OCI-LY7 (cell line): ENCODE data around the gene KRR1. TPM values are rescaled to one million over a fixed set of nuclear protein-coding genes. Genes with fewer than 3 reads are reported as not detected.
A peak's percentile ranks its signal among the peaks of the same experiment; 100 is the strongest.
"Not testable (repeated sequence)": the region's sequence is repeated elsewhere in the genome, so short reads cannot be mapped to it uniquely, and the experiment has no call there.

ENCODE experiments used
- BruUV-seq: library from RNA; stranded (reverse); fragments of 400-500 nt; replicated peaks from 2 replicates; lab custom pipeline; 2021; lab: Mats Ljungman, UMichigan
- CTCF ChIA-PET: fragments of 300-600 bp; sonication (Branson Sonifier 250); formaldehyde crosslinking; loops from one replicate; lab custom pipeline; 2022; ENCODE audit warnings: antibody characterized with exemption; ENCODE audit not compliant: unreplicated experiment; lab: Charles Lee
- POLR2A ChIA-PET: fragments of 300-600 bp; sonication (Branson Sonifier 250); formaldehyde crosslinking; loops from one replicate; lab custom pipeline; 2022; ENCODE audit warnings: antibody characterized with exemption; lab: Charles Lee
- DNase-seq: peaks from one replicate; pipeline ENCODE4 v3.0.0-alpha.2; 2015; ENCODE audit warnings: low spot score
- H2AFZ ChIP-seq: fragments of 200-600 bp; sonication (generic), shearing (Covaris generic); 2 replicates; pipeline ENCODE4 v1.6.1; 2014; ENCODE audit warnings: mild to moderate bottlenecking, antibody characterized with exemption, low read length, moderate library complexity
- H3K27ac ChIP-seq: fragments of 200-600 bp; sonication (generic); 2 replicates; pipeline ENCODE4 v1.5.1; 2014; ENCODE audit warnings: mixed run types, low read depth, mild to moderate bottlenecking, moderate library complexity, low read length, inconsistent platforms; ENCODE audit not compliant: poor library complexity, severe bottlenecking
- H3K36me3 ChIP-seq: fragments of 200-600 bp; sonication (generic); 2 replicates; pipeline ENCODE4 v1.6.1; 2014; ENCODE audit warnings: mild to moderate bottlenecking, antibody characterized with exemption, low read length, moderate library complexity, mixed read lengths; ENCODE audit not compliant: insufficient read depth
- H3K4me1 ChIP-seq: fragments of 200-600 bp; sonication (generic); 2 replicates; pipeline ENCODE4 v1.5.1; 2014; ENCODE audit warnings: mild to moderate bottlenecking, low read length; ENCODE audit not compliant: insufficient read depth, poor library complexity, severe bottlenecking
- H3K4me2 ChIP-seq: fragments of 200-600 bp; sonication (generic); 2 replicates; pipeline ENCODE4 v1.6.1; 2014; ENCODE audit warnings: mild to moderate bottlenecking, low read length
- H3K4me3 ChIP-seq: fragments of 200-600 bp; sonication (generic); 2 replicates; pipeline ENCODE4 v1.5.1; 2014; ENCODE audit warnings: mild to moderate bottlenecking, low read depth, low read length; ENCODE audit not compliant: poor library complexity, severe bottlenecking
- H3K79me2 ChIP-seq: fragments of 200-600 bp; sonication (generic); 2 replicates; pipeline ENCODE4 v1.6.1; 2016; ENCODE audit warnings: low read depth, mild to moderate bottlenecking, low read length, moderate library complexity, mixed read lengths; ENCODE audit not compliant: insufficient read depth
- H3K9me2 ChIP-seq: fragments of 200-600 bp; sonication (generic); 2 replicates; pipeline ENCODE4 v1.6.1; 2016; ENCODE audit warnings: mild to moderate bottlenecking, low read length, mixed read lengths; ENCODE audit not compliant: insufficient read depth
- H3K9me3 ChIP-seq: fragments of 200-600 bp; sonication (generic); 2 replicates; pipeline ENCODE4 v1.6.1; 2014; ENCODE audit warnings: mild to moderate bottlenecking, mixed run types, low read length, mixed read lengths
- H4K20me1 ChIP-seq: fragments of 200-600 bp; sonication (generic); 2 replicates; pipeline ENCODE4 v1.6.1; 2014; ENCODE audit warnings: mild to moderate bottlenecking, antibody characterized with exemption, low read length, moderate library complexity, mixed read lengths; ENCODE audit not compliant: insufficient read depth
- EZH2phosphoT487 ChIP-seq: fragments of 200-600 bp; sonication (generic); IDR thresholded peaks from 2 replicates; pipeline ENCODE4 v1.6.1; 2018; ENCODE audit warnings: low read depth, borderline replicate concordance, mild to moderate bottlenecking, mixed run types, antibody characterized with exemption, low read length, moderate library complexity, mixed read lengths
- intact Hi-C: fragments of 100-400 bp; cut with micrococcal nuclease; formaldehyde crosslinking; loops from one replicate; pipeline ENCODE4 v1.10.0; 2022; ENCODE audit not compliant: unreplicated experiment
- total RNA-seq, 2 experiments: library from RNA; depleted of rRNA in 1 of 2; stranded (reverse); fragments of >200 nt in 1 of 2; shearing (Covaris generic) in 1 of 2; gene quantifications; 2 replicates each; pipeline ENCODE4 v1.2.3, GENCODE V29; 2014 to 2022
- TF ChIP-seq, protein P1 (sequence below): fragments of 200-600 bp; sonication (generic); conservative IDR thresholded peaks from 2 replicates; pipeline ENCODE4 v1.5.1; 2014; ENCODE audit warnings: mild to moderate bottlenecking, antibody characterized with exemption, low read length, moderate library complexity, mixed read lengths

Gene KRR1
- total RNA-seq, 2 experiments from 2014 or later, result 44.0 to 78.0 TPM

DNA sequence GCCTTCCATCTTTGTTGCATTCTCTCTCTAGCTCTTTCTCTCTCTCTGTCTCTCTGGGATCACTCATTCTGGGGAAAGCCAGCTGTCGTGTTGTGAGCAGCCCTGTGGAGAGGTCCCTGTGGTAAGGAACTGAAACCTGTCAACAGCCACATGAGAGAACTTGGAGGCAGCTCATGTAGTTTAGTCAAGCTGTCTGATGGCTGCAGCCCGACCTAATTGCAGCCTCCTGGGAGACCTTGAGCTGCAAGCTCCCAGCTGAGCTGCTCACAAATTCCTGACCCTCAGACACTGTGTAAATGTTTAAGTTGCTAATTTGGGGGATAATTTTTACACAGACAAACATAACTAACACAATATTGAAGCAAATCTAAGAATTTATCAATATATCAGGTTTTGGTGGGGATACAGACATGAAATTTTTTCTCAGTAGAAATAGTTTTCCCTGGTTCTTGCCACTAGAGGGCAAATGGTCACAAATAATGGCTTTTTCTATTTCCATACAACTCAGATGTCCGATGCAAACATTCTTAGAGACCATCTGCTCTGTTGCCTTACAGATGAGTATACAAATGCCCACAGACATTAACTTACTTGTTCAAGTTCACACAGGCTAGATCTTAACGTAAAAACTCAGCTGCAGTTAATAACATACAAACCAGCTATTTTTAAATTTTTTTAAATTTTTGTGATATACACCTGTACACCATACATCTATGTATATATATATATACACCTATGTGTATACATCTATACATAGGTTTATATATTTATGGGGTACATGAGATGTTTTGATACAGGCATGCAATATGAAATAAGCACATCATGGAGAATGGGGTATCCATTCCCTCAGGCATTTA lies 15.5 kb upstream of the KRR1 start:
- intact Hi-C loops, result loop anchor here (1.0 to 10.0 kb wide), 7 partner anchors 235 to 1058 kb away; partner anchors contain the start of genes BBS10 and PHLDA1
- no peaks in the 10 kb centered on the region for H3K79me2 ChIP-seq
- peaks cover 30% of the 10 kb centered on the region for H3K4me1 ChIP-seq
- POLR2A ChIA-PET, result interaction anchor here (0.6 to 1.2 kb wide), 9 partner anchors 9 to 1060 kb away, joined by 3 to 5 read pairs (median 3); partner anchors contain the start of gene PHLDA1
- peak overlapping the region; percentile 36 for H3K4me2 ChIP-seq
- H3K4me3 ChIP-seq, result peak overlapping the region; percentile 17
- no peaks in the 10 kb centered on the region for H3K9me3 ChIP-seq
- no peak overlapping the region for H2AFZ ChIP-seq
- TF ChIP-seq, protein P1, sequence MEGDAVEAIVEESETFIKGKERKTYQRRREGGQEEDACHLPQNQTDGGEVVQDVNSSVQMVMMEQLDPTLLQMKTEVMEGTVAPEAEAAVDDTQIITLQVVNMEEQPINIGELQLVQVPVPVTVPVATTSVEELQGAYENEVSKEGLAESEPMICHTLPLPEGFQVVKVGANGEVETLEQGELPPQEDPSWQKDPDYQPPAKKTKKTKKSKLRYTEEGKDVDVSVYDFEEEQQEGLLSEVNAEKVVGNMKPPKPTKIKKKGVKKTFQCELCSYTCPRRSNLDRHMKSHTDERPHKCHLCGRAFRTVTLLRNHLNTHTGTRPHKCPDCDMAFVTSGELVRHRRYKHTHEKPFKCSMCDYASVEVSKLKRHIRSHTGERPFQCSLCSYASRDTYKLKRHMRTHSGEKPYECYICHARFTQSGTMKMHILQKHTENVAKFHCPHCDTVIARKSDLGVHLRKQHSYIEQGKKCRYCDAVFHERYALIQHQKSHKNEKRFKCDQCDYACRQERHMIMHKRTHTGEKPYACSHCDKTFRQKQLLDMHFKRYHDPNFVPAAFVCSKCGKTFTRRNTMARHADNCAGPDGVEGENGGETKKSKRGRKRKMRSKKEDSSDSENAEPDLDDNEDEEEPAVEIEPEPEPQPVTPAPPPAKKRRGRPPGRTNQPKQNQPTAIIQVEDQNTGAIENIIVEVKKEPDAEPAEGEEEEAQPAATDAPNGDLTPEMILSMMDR, result peak; percentile 96
- TF ChIP-seq EZH2phosphoT487, result no peak
- BruUV-seq, result no TSS peak
- H3K9me2 ChIP-seq, result no peaks in the 10 kb centered on the region
- DNase-seq, result peak; percentile 86
- H3K36me3 ChIP-seq, result no peaks in the 10 kb centered on the region
- H4K20me1 ChIP-seq, result no peaks in the 10 kb centered on the region
- peak overlapping the region; percentile 20 for H3K27ac ChIP-seq
- CTCF ChIA-PET, result interaction anchor here (1.0 to 1.7 kb wide), 6 partner anchors 8 to 510 kb away, joined by 3 to 6 read pairs (median 4); partner anchors contain the start of gene PHLDA1

DNA sequence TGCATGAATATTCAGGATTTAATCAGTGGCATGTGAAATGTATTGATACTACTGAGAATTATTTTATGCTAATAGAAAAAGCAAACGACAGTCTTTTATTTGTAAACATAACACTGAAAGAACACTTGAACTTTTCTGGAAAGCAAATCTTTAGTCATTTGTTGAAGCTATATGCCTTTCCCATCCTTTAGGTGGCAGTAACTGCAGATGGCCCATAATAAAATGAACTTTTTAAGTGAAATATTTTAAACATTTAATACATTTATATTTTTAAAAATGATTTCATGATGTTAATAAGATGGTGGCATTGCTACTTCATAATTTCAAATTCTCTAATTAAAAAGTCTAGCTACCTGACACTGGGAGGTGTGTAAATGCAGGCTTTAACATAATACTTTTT lies 13.9 kb upstream of the KRR1 start:
- ChIA-PET CTCF (no interaction called here), POLR2A (interaction anchor here (0.6 to 0.9 kb wide), 4 partner anchors 22 to 569 kb away, joined by 3 to 5 read pairs (median 4); no protein-coding TSS in a partner anchor)
- H3K4me3 ChIP-seq, result no peak overlapping the region
- H3K4me1 ChIP-seq, result peaks cover 30% of the 10 kb centered on the region
- H3K9me3 ChIP-seq, result no peaks in the 10 kb centered on the region
- H3K4me2 ChIP-seq, result no peak overlapping the region
- no peaks in the 10 kb centered on the region for H4K20me1 ChIP-seq
- no peaks in the 10 kb centered on the region for H3K79me2 ChIP-seq
- peak; percentile 13 for DNase-seq
- no TSS peak for BruUV-seq
- TF ChIP-seq EZH2phosphoT487, result no peak
- TF ChIP-seq, protein P1, result peak; percentile 68
- no peak overlapping the region for H2AFZ ChIP-seq
- no peaks in the 10 kb centered on the region for H3K36me3 ChIP-seq
- no peak overlapping the region for H3K27ac ChIP-seq
- intact Hi-C loops, result loop anchor here (5.0 to 10.0 kb wide), 5 partner anchors 237 to 1060 kb away; partner anchors contain the start of gene BBS10
- H3K9me2 ChIP-seq, result no peaks in the 10 kb centered on the region

DNA sequence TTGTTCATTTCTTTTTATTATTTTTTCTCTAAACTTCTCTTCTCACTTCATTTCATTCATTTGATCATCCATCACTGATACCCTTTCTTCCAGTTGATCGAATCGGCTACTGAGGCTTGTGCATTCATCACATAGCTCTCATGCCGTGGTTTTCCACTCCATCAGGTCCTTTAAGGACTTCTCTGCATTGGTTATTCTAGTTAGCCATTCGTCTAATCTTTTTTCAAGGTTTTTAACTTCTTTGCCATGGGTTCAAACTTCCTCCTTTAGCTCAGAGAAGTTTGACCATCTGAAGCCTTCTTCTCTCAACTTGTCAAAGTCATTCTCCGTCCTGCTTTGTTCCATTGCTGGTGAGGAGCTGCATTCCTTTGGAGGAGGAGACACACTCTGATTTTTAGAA lies 10.7 kb upstream of the KRR1 start:
- H3K36me3 ChIP-seq, H3K79me2 ChIP-seq, H3K27ac ChIP-seq, POLR2A ChIA-PET, BruUV-seq, DNase-seq, H3K9me2 ChIP-seq, H3K4me3 ChIP-seq, H3K9me3 ChIP-seq, H3K4me2 ChIP-seq, H2AFZ ChIP-seq, CTCF ChIA-PET, H4K20me1 ChIP-seq: not testable (repeated sequence)
- H3K4me1 ChIP-seq, result peaks cover 15% of the 10 kb centered on the region
- intact Hi-C loops, result loop anchor here (10.0 kb wide), 2 partner anchors 933 to 1063 kb away; no protein-coding TSS in a partner anchor

GRCh38 chr12:75521224-75521623 lies 9.8 kb upstream of the KRR1 start:
- CTCF ChIA-PET, H3K4me1 ChIP-seq, H3K36me3 ChIP-seq, H4K20me1 ChIP-seq, H3K79me2 ChIP-seq, H2AFZ ChIP-seq, POLR2A ChIA-PET, H3K4me3 ChIP-seq, DNase-seq, H3K27ac ChIP-seq, H3K9me2 ChIP-seq, H3K9me3 ChIP-seq, H3K4me2 ChIP-seq, BruUV-seq: not testable (repeated sequence)
- intact Hi-C loops, result loop anchor here (10.0 kb wide), 2 partner anchors 934 to 1064 kb away; no protein-coding TSS in a partner anchor
